CD4-positive, alpha-beta T cell (primary cell): ENCODE results near the gene SPTSSB. TPM values are rescaled to one million over a fixed set of nuclear protein-coding genes. Genes with fewer than 3 reads are reported as not detected.

Experiments used
- ATAC-seq: fragments of 200-7000 bp; cut with Tn5 transposase; one replicate; pipeline ENCODE4 v1.10.0; 2022; ENCODE audit warnings: mild to moderate bottlenecking; ENCODE audit not compliant: poor library complexity
- CTCF ChIA-PET: fragments of 350-600 bp; sonication (Branson Sonifier 250); formaldehyde crosslinking; loops from one replicate; lab custom pipeline; 2021; ENCODE audit warnings: antibody characterized with exemption, inconsistent platforms; lab: Charles Lee
- POLR2A ChIA-PET: fragments of 350-600 bp; sonication (Branson Sonifier 250); formaldehyde crosslinking; loops from one replicate; lab custom pipeline; 2021; ENCODE audit warnings: antibody characterized with exemption, inconsistent platforms; lab: Charles Lee
- DNase-seq, 14 experiments: peaks; one replicate each; pipeline ENCODE4 v3.0.0-alpha.2; 2013 to 2020; ENCODE audit warnings: mixed read lengths in 2 of 14
- H3K27ac ChIP-seq, 2 donors: one replicate each; pipeline versions ENCODE4 v1.5.1 to v1.7.0; 2013; ENCODE audit warnings: low read length in 2 of 2, low read depth in 1 of 2, mild to moderate bottlenecking in 1 of 2
- H3K27me3 ChIP-seq, 2 experiments: 1 replicate in 1 of 2; 2 replicates in 1 of 2; pipeline versions ENCODE4 v1.6.1 to v1.7.0; 2013; ENCODE audit warnings: low read length in 2 of 2, control low read depth in 1 of 2, mild to moderate bottlenecking in 1 of 2, moderate library complexity in 1 of 2; ENCODE audit not compliant: insufficient read depth in 2 of 2, control insufficient read depth in 1 of 2
- H3K36me3 ChIP-seq: one replicate; pipeline ENCODE4 v1.6.1; 2013; ENCODE audit warnings: low read length, control low read depth; ENCODE audit not compliant: insufficient read depth
- H3K4me1 ChIP-seq: one replicate; pipeline ENCODE4 v1.6.1; 2013; ENCODE audit warnings: low read length, control low read depth; ENCODE audit not compliant: insufficient read depth
- H3K4me3 ChIP-seq: one replicate; pipeline ENCODE4 v1.5.1; 2013; ENCODE audit warnings: mild to moderate bottlenecking, low read length, moderate library complexity
- H3K9me3 ChIP-seq, 2 experiments: 1 replicate in 1 of 2; 2 replicates in 1 of 2; pipeline versions ENCODE4 v1.6.1 to v1.7.0; 2013; ENCODE audit warnings: low read length in 2 of 2, mild to moderate bottlenecking in 2 of 2, control low read depth in 1 of 2, moderate library complexity in 1 of 2; ENCODE audit not compliant: control insufficient read depth in 1 of 2, insufficient read depth in 1 of 2
- H3K27ac Mint-ChIP-seq: one replicate; pipeline ENCODE4 v1.8.0; 2020; ENCODE audit warnings: mixed read lengths
- H3K27me3 Mint-ChIP-seq: one replicate; pipeline ENCODE4 v1.8.0; 2021; ENCODE audit warnings: mixed read lengths
- H3K36me3 Mint-ChIP-seq: one replicate; pipeline ENCODE4 v1.8.0; 2021; ENCODE audit warnings: low read depth, mixed read lengths
- H3K4me1 Mint-ChIP-seq: one replicate; pipeline ENCODE4 v1.8.0; 2021; ENCODE audit warnings: low read depth, mixed read lengths
- H3K4me3 Mint-ChIP-seq: one replicate; pipeline ENCODE4 v1.8.0; 2020; ENCODE audit warnings: mild to moderate bottlenecking, mixed read lengths
- H3K9me3 Mint-ChIP-seq: one replicate; pipeline ENCODE4 v1.8.0; 2020; ENCODE audit warnings: mixed read lengths
- intact Hi-C, 2 experiments: fragments of 100-400 bp; cut with DNase I in 1 of 2; cut with micrococcal nuclease in 1 of 2; formaldehyde crosslinking; loops; one replicate each; pipeline versions ENCODE4 v1.15.1 to v1.9.0; 2023 to 2025; cut with DNase I, micrococcal nuclease
- total RNA-seq, 174 experiments: library from RNA in 2 of 174; stranded (reverse) in 2 of 174; gene quantifications; one replicate each; pipeline ENCODE4 v1.2.3 and lab custom pipeline; 2021 to 2026
- TF ChIP-seq, protein P1 (sequence below): fragments of 200-600 bp; IDR thresholded peaks from one replicate; pipeline ENCODE4 v1.8.0; 2022; ENCODE audit warnings: antibody characterized with exemption, mild to moderate bottlenecking

The SPTSSB gene
- total RNA-seq, 2 experiments from 2014 or later = 0.11 TPM; not detected in 1

- no peak for ATAC-seq
- no peak for DNase-seq
- no peaks in the 10 kb centered on the region for H3K36me3 Mint-ChIP-seq
- TF ChIP-seq, protein P1, sequence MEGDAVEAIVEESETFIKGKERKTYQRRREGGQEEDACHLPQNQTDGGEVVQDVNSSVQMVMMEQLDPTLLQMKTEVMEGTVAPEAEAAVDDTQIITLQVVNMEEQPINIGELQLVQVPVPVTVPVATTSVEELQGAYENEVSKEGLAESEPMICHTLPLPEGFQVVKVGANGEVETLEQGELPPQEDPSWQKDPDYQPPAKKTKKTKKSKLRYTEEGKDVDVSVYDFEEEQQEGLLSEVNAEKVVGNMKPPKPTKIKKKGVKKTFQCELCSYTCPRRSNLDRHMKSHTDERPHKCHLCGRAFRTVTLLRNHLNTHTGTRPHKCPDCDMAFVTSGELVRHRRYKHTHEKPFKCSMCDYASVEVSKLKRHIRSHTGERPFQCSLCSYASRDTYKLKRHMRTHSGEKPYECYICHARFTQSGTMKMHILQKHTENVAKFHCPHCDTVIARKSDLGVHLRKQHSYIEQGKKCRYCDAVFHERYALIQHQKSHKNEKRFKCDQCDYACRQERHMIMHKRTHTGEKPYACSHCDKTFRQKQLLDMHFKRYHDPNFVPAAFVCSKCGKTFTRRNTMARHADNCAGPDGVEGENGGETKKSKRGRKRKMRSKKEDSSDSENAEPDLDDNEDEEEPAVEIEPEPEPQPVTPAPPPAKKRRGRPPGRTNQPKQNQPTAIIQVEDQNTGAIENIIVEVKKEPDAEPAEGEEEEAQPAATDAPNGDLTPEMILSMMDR = no peak
- no peaks in the 10 kb centered on the region for H3K9me3 Mint-ChIP-seq
- H3K27me3 Mint-ChIP-seq = no peaks in the 10 kb centered on the region
- POLR2A ChIA-PET = interaction anchor here (2.2 kb wide), 1 partner anchor 10 kb away, joined by 7 read pairs; no protein-coding TSS in a partner anchor
- no peaks in the 10 kb centered on the region for H3K27me3 ChIP-seq
- no peak overlapping the region for H3K4me3 Mint-ChIP-seq
- no peak overlapping the region for H3K27ac Mint-ChIP-seq
- H3K4me1 Mint-ChIP-seq = peaks cover 34% of the 10 kb centered on the region
- H3K27ac ChIP-seq = no peak overlapping the region
- peaks cover 15% of the 10 kb centered on the region for H3K4me1 ChIP-seq
- CTCF ChIA-PET = no interaction called here
- intact Hi-C loops = loop anchor here in 1 of 2 experiments (5.0 kb wide), 1 partner anchor 698 kb away; no protein-coding TSS in a partner anchor
- no peaks in the 10 kb centered on the region for H3K36me3 ChIP-seq
- no peak overlapping the region for H3K4me3 ChIP-seq
- H3K9me3 ChIP-seq = no peaks in the 10 kb centered on the region
Observed at GRCh38 chr3:161405087-161405486, 33.8 kb upstream of the SPTSSB start.

GRCh38 chr3:161403251-161403650, 31.9 kb upstream of the SPTSSB start:
- H3K36me3 ChIP-seq = no peaks in the 10 kb centered on the region
- TF ChIP-seq, protein P1 = no peak
- no peaks in the 10 kb centered on the region for H3K36me3 Mint-ChIP-seq
- no peak for ATAC-seq
- intact Hi-C loops = no loop called here
- H3K4me1 ChIP-seq = peaks cover 15% of the 10 kb centered on the region
- H3K4me1 Mint-ChIP-seq = peaks cover 32% of the 10 kb centered on the region
- H3K4me3 Mint-ChIP-seq = no peak overlapping the region
- ChIA-PET POLR2A (no interaction called here), CTCF (no interaction called here)
- no peaks in the 10 kb centered on the region for H3K27me3 Mint-ChIP-seq
- no peaks in the 10 kb centered on the region for H3K9me3 Mint-ChIP-seq
- no peak overlapping the region for H3K4me3 ChIP-seq
- H3K27ac ChIP-seq = no peak overlapping the region
- H3K9me3 ChIP-seq = no peaks in the 10 kb centered on the region
- no peak for DNase-seq
- H3K27ac Mint-ChIP-seq = no peak overlapping the region
- no peaks in the 10 kb centered on the region for H3K27me3 ChIP-seq

DNA sequence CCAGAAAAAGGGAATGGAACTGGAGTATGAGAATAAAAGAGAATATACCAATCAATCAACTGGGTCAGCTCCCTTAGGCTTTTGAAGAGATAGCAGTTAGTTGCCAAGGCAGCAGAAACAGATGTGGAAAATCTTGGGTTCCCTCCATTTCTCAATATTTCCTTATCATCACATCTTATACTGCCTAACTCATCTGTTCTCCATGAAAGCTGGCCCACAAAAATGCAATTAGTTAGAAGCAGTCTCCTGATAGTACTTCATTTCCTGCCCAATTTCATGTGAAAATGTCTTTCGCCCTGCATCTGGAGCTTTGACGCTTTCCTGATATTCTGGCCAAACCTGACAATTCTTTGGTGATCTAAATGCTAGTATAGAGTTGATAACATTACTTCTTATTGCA, 30.1 kb upstream of the SPTSSB start:
- POLR2A ChIA-PET = no interaction called here
- no peaks in the 10 kb centered on the region for H3K27me3 Mint-ChIP-seq
- H3K4me3 Mint-ChIP-seq = no peak overlapping the region

More for the DNA sequence above, 30.1 kb upstream of the SPTSSB start:
- Histone ChIP-seq H3K36me3 (no peaks in the 10 kb centered on the region), H3K4me3 (no peak overlapping the region), H3K27ac (no peak overlapping the region), H3K4me1 (peaks cover 9% of the 10 kb centered on the region), H3K9me3 (no peaks in the 10 kb centered on the region), H3K27me3 (no peaks in the 10 kb centered on the region)
- intact Hi-C loops = no loop called here
- no peaks in the 10 kb centered on the region for H3K36me3 Mint-ChIP-seq
- H3K27ac Mint-ChIP-seq = no peak overlapping the region
- no peak for DNase-seq
- TF ChIP-seq, protein P1 = no peak
- H3K4me1 Mint-ChIP-seq = peaks cover 34% of the 10 kb centered on the region
- ATAC-seq = no peak
- peaks cover 3% of the 10 kb centered on the region for H3K9me3 Mint-ChIP-seq
- CTCF ChIA-PET = no interaction called here
